ENCODE data around the gene DKK3.
A peak's percentile ranks its signal among the peaks of the same experiment; 100 is the strongest.

The DKK3 gene

GRCh38 chr11:11967669-11968510, 40.5 kb downstream of the DKK3 start:
- H2BK120ac ChIP-seq (ENCODE audit: low read depth, low read length): no peak overlapping the region
- no peak overlapping the region for H3K4me3 ChIP-seq (ENCODE audit: low read length in 2 of 2)
- no peak overlapping the region for H4K8ac ChIP-seq (ENCODE audit: low read depth, low read length)
- H2BK15ac ChIP-seq (ENCODE audit: low read length): peak overlapping the region; percentile 27
- H3K9me3 ChIP-seq (replicated peaks in 1 of 2; ENCODE audit: control insufficient read depth in 2 of 2, insufficient read depth in 1 of 2, low read depth in 1 of 2, low read length in 2 of 2): no peaks in the 10 kb centered on the region
- peaks cover 21 to 33% of the 10 kb centered on the region in 2 donors for H3K4me1 ChIP-seq (ENCODE audit: control insufficient read depth in 2 of 2, insufficient read depth in 1 of 2, low read depth in 1 of 2, low read length in 2 of 2)
- no peak overlapping the region for H3K27ac ChIP-seq (replicated peaks; ENCODE audit: low read length)
- no CpG with 5 or more reads among the region's 11 CpGs for WGBS, 2 donors (ENCODE audit: extremely low coverage in 2 of 2, insufficient read length in 2 of 2, insufficient replicate concordance in 1 of 2)
- no peaks in the 10 kb centered on the region for H3K79me1 ChIP-seq (ENCODE audit: low read depth, low read length)
- no peak overlapping the region for H3K9ac ChIP-seq (ENCODE audit: low read depth, low read length, poor library complexity)
- no peak for DNase-seq (ENCODE audit: low spot score)
- peak overlapping the region; percentile 40 for H3K18ac ChIP-seq (ENCODE audit: low read length)
- H2AK5ac ChIP-seq (ENCODE audit: low read depth, low read length): peak overlapping the region; percentile 73
- H2AFZ ChIP-seq (ENCODE audit: low read length): no peak overlapping the region
- H3K36me3 ChIP-seq (replicated peaks in 1 of 2; ENCODE audit: control insufficient read depth in 2 of 2, insufficient read depth in 2 of 2, low read length in 2 of 2): peaks cover 0 to 3% of the 10 kb centered on the region in 2 donors
- no peak overlapping the region for H3K23ac ChIP-seq (ENCODE audit: low read depth, low read length, poor library complexity)
- no peak overlapping the region for H3K4ac ChIP-seq (ENCODE audit: low read length)
- no peak overlapping the region for H3K4me2 ChIP-seq (ENCODE audit: insufficient read depth, low read length, poor library complexity, severe bottlenecking)
- no peak overlapping the region for H2BK12ac ChIP-seq (ENCODE audit: low read length)
- no peaks in the 10 kb centered on the region for H3K27me3 ChIP-seq (ENCODE audit: control insufficient read depth in 3 of 3, insufficient read depth in 3 of 3, low read depth in 1 of 3, low read length in 3 of 3)
- H2BK5ac ChIP-seq (ENCODE audit: low read length): no peak overlapping the region
- H3K14ac ChIP-seq (ENCODE audit: low read length): no peak overlapping the region
- H4K91ac ChIP-seq (ENCODE audit: low read depth, low read length, poor library complexity): no peak overlapping the region

DNA sequence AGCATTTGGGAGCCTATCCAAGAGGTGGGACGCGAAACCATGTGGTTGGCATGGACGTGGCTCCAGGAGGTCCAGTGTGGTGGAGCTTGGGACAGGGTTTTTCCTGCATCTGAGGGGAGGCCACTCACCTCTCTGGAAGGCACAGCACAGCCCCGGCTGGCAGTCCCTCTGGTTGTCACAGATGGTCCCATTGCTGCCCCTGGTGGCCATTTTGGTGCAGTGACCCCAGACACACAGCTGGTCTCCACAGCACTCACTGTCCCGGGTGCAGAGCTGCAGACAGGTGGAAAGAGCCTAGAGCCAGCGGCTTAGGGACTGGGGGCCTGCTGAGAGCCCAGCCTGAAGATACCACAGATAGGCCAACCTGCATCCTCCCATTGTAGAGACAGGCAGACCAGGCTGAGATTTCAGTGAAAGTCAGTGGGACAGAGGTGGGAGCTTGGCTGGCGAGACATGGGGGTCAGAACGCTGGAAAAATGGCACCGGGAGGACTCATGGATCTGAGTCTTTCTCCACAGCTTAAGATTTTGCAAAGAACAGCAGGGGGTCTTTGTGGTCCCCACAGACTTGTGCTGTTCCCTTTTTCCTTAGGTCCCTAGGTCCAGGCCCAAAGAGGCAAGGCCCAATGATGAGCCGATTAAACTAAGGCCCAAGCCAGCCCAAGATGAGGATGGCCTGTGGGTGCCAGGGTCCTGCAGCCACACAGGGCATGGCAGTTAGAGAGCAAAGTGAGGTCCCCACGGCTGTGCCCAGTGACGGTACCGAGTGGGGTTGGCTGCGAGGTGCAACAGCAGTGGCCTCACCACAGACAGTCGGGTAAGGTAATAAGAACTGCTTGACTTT, 41.4 kb downstream of the DKK3 start:
- H3K36me3 ChIP-seq (replicated peaks in 1 of 2; ENCODE audit: control insufficient read depth in 2 of 2, insufficient read depth in 2 of 2, low read length in 2 of 2): peaks cover 0 to 3% of the 10 kb centered on the region in 2 donors
- no CpG with 5 or more reads among the region's 15 CpGs for WGBS, 2 donors (ENCODE audit: extremely low coverage in 2 of 2, insufficient read length in 2 of 2, insufficient replicate concordance in 1 of 2)

DNA sequence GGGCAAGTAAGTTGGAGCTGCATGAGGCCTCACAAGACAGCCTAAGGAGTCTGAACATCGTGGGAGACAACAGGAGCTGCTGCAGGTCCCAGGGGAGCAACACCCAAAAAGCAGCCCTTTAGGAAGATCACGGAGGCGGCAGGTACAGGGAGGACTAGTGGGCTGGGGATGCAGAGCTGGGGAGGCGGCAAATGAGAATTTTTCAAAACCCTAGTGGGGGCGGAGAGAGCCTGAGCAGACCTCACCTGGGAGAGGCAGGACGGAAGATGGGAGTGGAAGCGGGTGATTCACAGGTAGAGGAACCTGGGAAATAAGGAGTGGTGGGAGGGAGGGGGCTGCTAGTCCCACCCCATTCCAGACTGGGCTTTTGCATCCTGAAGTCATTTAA, 42.1 kb downstream of the DKK3 start:
- no peak overlapping the region for H3K9ac ChIP-seq (ENCODE audit: low read depth, low read length, poor library complexity)
- no peak overlapping the region for H3K4me2 ChIP-seq (ENCODE audit: insufficient read depth, low read length, poor library complexity, severe bottlenecking)
- H3K4me1 ChIP-seq (ENCODE audit: control insufficient read depth in 2 of 2, insufficient read depth in 1 of 2, low read depth in 1 of 2, low read length in 2 of 2): peaks cover 10 to 19% of the 10 kb centered on the region in 2 donors
- H3K4me3 ChIP-seq (ENCODE audit: low read length in 2 of 2): no peak overlapping the region
- no peak overlapping the region for H2BK15ac ChIP-seq (ENCODE audit: low read length)
- H2BK120ac ChIP-seq (ENCODE audit: low read depth, low read length): no peak overlapping the region
- no peak overlapping the region for H2BK12ac ChIP-seq (ENCODE audit: low read length)
- H2AFZ ChIP-seq (ENCODE audit: low read length): no peak overlapping the region
- H4K8ac ChIP-seq (ENCODE audit: low read depth, low read length): no peak overlapping the region
- no peak overlapping the region for H2BK5ac ChIP-seq (ENCODE audit: low read length)
- no peak overlapping the region for H3K27ac ChIP-seq (replicated peaks; ENCODE audit: low read length)
- H3K18ac ChIP-seq (ENCODE audit: low read length): no peak overlapping the region
- H3K14ac ChIP-seq (ENCODE audit: low read length): no peak overlapping the region
- no peak overlapping the region for H4K91ac ChIP-seq (ENCODE audit: low read depth, low read length, poor library complexity)
- WGBS, 2 donors (ENCODE audit: extremely low coverage in 2 of 2, insufficient read length in 2 of 2, insufficient replicate concordance in 1 of 2): no CpG with 5 or more reads among the region's 7 CpGs
- peaks cover 0 to 4% of the 10 kb centered on the region in 2 donors for H3K9me3 ChIP-seq (replicated peaks in 1 of 2; ENCODE audit: control insufficient read depth in 2 of 2, insufficient read depth in 1 of 2, low read depth in 1 of 2, low read length in 2 of 2)
- no peaks in the 10 kb centered on the region for H3K79me1 ChIP-seq (ENCODE audit: low read depth, low read length)
- no peak overlapping the region for H3K23ac ChIP-seq (ENCODE audit: low read depth, low read length, poor library complexity)
- H3K4ac ChIP-seq (ENCODE audit: low read length): no peak overlapping the region
- H2AK5ac ChIP-seq (ENCODE audit: low read depth, low read length): no peak overlapping the region
- DNase-seq (ENCODE audit: low spot score): no peak
- peaks cover 0 to 3% of the 10 kb centered on the region in 2 donors for H3K36me3 ChIP-seq (replicated peaks in 1 of 2; ENCODE audit: control insufficient read depth in 2 of 2, insufficient read depth in 2 of 2, low read length in 2 of 2)
- H3K27me3 ChIP-seq (ENCODE audit: control insufficient read depth in 3 of 3, insufficient read depth in 3 of 3, low read depth in 1 of 3, low read length in 3 of 3): no peaks in the 10 kb centered on the region

More for the DNA sequence above, 41.4 kb downstream of the DKK3 start:
- Histone ChIP-seq H3K14ac (ENCODE audit: low read length) (no peak overlapping the region), H2BK5ac (ENCODE audit: low read length) (no peak overlapping the region), H2AK5ac (ENCODE audit: low read depth, low read length) (peak overlapping the region; percentile 59), H4K91ac (ENCODE audit: low read depth, low read length, poor library complexity) (no peak overlapping the region), H2BK120ac (ENCODE audit: low read depth, low read length) (no peak overlapping the region), H3K79me1 (ENCODE audit: low read depth, low read length) (no peaks in the 10 kb centered on the region), H4K8ac (ENCODE audit: low read depth, low read length) (no peak overlapping the region), H3K4me2 (ENCODE audit: insufficient read depth, low read length, poor library complexity, severe bottlenecking) (no peak overlapping the region), H2AFZ (ENCODE audit: low read length) (no peak overlapping the region), H3K4me1 (ENCODE audit: control insufficient read depth in 2 of 2, insufficient read depth in 1 of 2, low read depth in 1 of 2, low read length in 2 of 2) (peaks cover 13 to 25% of the 10 kb centered on the region in 2 donors), H3K9me3 (replicated peaks in 1 of 2; ENCODE audit: control insufficient read depth in 2 of 2, insufficient read depth in 1 of 2, low read depth in 1 of 2, low read length in 2 of 2) (no peaks in the 10 kb centered on the region), H3K23ac (ENCODE audit: low read depth, low read length, poor library complexity) (no peak overlapping the region), H3K9ac (ENCODE audit: low read depth, low read length, poor library complexity) (no peak overlapping the region), H2BK15ac (ENCODE audit: low read length) (peak overlapping the region; percentile 15), H3K27me3 (ENCODE audit: control insufficient read depth in 3 of 3, insufficient read depth in 3 of 3, low read depth in 1 of 3, low read length in 3 of 3) (no peaks in the 10 kb centered on the region), H3K27ac (replicated peaks; ENCODE audit: low read length) (no peak overlapping the region), H3K4ac (ENCODE audit: low read length) (no peak overlapping the region), H3K4me3 (ENCODE audit: low read length in 2 of 2) (no peak overlapping the region), H3K18ac (ENCODE audit: low read length) (peak overlapping the region; percentile 9), H2BK12ac (ENCODE audit: low read length) (peak overlapping the region; percentile 68)
- DNase-seq (ENCODE audit: low spot score): peak; percentile 66
